ENCODE results near the gene MAPT. TPM values are rescaled to one million over a fixed set of nuclear protein-coding genes. Genes with fewer than 3 reads are reported as not detected.

MAPT gene
- total RNA-seq, 1 experiment from 2014 or later, result 8.3 TPM

- Histone ChIP-seq H3K27me3 (replicated peaks; ENCODE audit: insufficient read depth, low read depth, low read length, poor library complexity) (no peaks in the 10 kb centered on the region), H3K36me3 (ENCODE audit: insufficient read depth, low read length, poor library complexity, severe bottlenecking) (no peaks in the 10 kb centered on the region), H3K4me3 (ENCODE audit: low read depth, low read length, poor library complexity, severe bottlenecking) (no peak overlapping the region), H3K27ac (ENCODE audit: low read depth, low read length, poor library complexity, severe bottlenecking) (peak overlapping the region; percentile 23), H3K4me1 (ENCODE audit: insufficient read depth, low read length, poor library complexity, severe bottlenecking) (peaks cover 9% of the 10 kb centered on the region), H3K9me3 (ENCODE audit: low read depth, low read length, poor library complexity, severe bottlenecking) (no peaks in the 10 kb centered on the region)
- CTCF ChIA-PET, result no interaction called here
- POLR2A ChIA-PET (ENCODE audit: low non-redundant PET), result no interaction called here
- DNase-seq (ENCODE audit: low spot score), result no peak
- BruUV-seq (replicated peaks), result no TSS peak
- no peak for TF ChIP-seq EZH2 (IDR thresholded peaks at IDR 0.05; ENCODE audit: borderline replicate concordance, low read depth, low read length, poor library complexity, severe bottlenecking)
- TF ChIP-seq, protein P1, sequence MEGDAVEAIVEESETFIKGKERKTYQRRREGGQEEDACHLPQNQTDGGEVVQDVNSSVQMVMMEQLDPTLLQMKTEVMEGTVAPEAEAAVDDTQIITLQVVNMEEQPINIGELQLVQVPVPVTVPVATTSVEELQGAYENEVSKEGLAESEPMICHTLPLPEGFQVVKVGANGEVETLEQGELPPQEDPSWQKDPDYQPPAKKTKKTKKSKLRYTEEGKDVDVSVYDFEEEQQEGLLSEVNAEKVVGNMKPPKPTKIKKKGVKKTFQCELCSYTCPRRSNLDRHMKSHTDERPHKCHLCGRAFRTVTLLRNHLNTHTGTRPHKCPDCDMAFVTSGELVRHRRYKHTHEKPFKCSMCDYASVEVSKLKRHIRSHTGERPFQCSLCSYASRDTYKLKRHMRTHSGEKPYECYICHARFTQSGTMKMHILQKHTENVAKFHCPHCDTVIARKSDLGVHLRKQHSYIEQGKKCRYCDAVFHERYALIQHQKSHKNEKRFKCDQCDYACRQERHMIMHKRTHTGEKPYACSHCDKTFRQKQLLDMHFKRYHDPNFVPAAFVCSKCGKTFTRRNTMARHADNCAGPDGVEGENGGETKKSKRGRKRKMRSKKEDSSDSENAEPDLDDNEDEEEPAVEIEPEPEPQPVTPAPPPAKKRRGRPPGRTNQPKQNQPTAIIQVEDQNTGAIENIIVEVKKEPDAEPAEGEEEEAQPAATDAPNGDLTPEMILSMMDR (conservative IDR thresholded peaks at IDR 0.05; ENCODE audit: low read depth, low read length), result no peak
- intact Hi-C loops (cut with micrococcal nuclease; ENCODE audit: unreplicated experiment), result no loop called here
Measured at GRCh38 chr17:45941395-45941794, 47.0 kb downstream of the MAPT start.

DNA sequence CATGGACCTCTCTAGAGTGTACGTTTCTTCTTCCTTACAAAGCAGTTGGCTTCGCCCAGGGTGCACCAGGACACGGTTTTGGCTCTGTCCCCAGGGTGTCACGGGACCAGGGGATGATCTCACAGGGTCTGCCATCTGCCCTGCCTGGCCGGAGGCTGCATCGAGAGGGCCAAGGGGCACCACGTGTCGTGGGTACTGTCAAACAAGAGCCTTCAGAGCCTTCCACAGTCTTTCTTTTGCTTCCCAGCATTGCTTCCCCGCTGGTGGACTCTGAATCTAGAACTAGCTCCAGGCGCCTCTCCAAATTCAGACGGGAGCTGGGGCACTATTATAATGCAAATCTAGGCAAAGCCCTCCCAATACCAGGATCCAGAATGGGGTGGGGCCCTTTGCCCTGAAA lies 47.9 kb downstream of the MAPT start:
- TF ChIP-seq, protein P1 (conservative IDR thresholded peaks at IDR 0.05; ENCODE audit: low read depth, low read length), result no peak
- no peak for TF ChIP-seq EZH2 (IDR thresholded peaks at IDR 0.05; ENCODE audit: borderline replicate concordance, low read depth, low read length, poor library complexity, severe bottlenecking)
- ChIA-PET POLR2A (ENCODE audit: low non-redundant PET) (no interaction called here), CTCF (no interaction called here)
- DNase-seq (ENCODE audit: low spot score), result no peak
- no peaks in the 10 kb centered on the region for H3K9me3 ChIP-seq (ENCODE audit: low read depth, low read length, poor library complexity, severe bottlenecking)
- intact Hi-C loops (cut with micrococcal nuclease; ENCODE audit: unreplicated experiment), result no loop called here
- H3K4me3 ChIP-seq (ENCODE audit: low read depth, low read length, poor library complexity, severe bottlenecking), result no peak overlapping the region
- H3K27ac ChIP-seq (ENCODE audit: low read depth, low read length, poor library complexity, severe bottlenecking), result peak overlapping the region; percentile 12
- H3K36me3 ChIP-seq (ENCODE audit: insufficient read depth, low read length, poor library complexity, severe bottlenecking), result no peaks in the 10 kb centered on the region
- peaks cover 9% of the 10 kb centered on the region for H3K4me1 ChIP-seq (ENCODE audit: insufficient read depth, low read length, poor library complexity, severe bottlenecking)
- H3K27me3 ChIP-seq (replicated peaks; ENCODE audit: insufficient read depth, low read depth, low read length, poor library complexity), result no peaks in the 10 kb centered on the region
- BruUV-seq (replicated peaks), result no TSS peak

- Histone ChIP-seq H3K4me3 (ENCODE audit: low read depth, low read length, poor library complexity, severe bottlenecking) (no peak overlapping the region), H3K4me1 (ENCODE audit: insufficient read depth, low read length, poor library complexity, severe bottlenecking) (peaks cover 10% of the 10 kb centered on the region), H3K27ac (ENCODE audit: low read depth, low read length, poor library complexity, severe bottlenecking) (no peak overlapping the region), H3K9me3 (ENCODE audit: low read depth, low read length, poor library complexity, severe bottlenecking) (no peaks in the 10 kb centered on the region), H3K36me3 (ENCODE audit: insufficient read depth, low read length, poor library complexity, severe bottlenecking) (no peaks in the 10 kb centered on the region), H3K27me3 (replicated peaks; ENCODE audit: insufficient read depth, low read depth, low read length, poor library complexity) (no peaks in the 10 kb centered on the region)
- CTCF ChIA-PET, result interaction anchor here (0.6 kb wide), 1 partner anchor 246 kb away, joined by 6 read pairs; the partner anchor contains the start of gene KANSL1
- DNase-seq (ENCODE audit: low spot score), result peak; percentile 40
- BruUV-seq (replicated peaks), result no TSS peak
- intact Hi-C loops (cut with micrococcal nuclease; ENCODE audit: unreplicated experiment), result loop anchor here (5.0 kb wide), 1 partner anchor 50 kb away; no protein-coding TSS in a partner anchor
- POLR2A ChIA-PET (ENCODE audit: low non-redundant PET), result no interaction called here
- TF ChIP-seq EZH2 (IDR thresholded peaks at IDR 0.05; ENCODE audit: borderline replicate concordance, low read depth, low read length, poor library complexity, severe bottlenecking), result no peak
- TF ChIP-seq, protein P1 (conservative IDR thresholded peaks at IDR 0.05; ENCODE audit: low read depth, low read length), result no peak
Measured at GRCh38 chr17:45946841-45947256, 52.5 kb downstream of the MAPT start.

Measured in A673 (cell line).